Endothelial cell of umbilical vein (primary cell): Measurements from ENCODE around the gene PON1. TPM values are rescaled to one million over a fixed set of nuclear protein-coding genes. Genes with fewer than 3 reads are reported as not detected.

ENCODE experiments used
- BruUV-seq: library from RNA; stranded (reverse); fragments of 400-500 nt; replicated peaks from 2 replicates; lab custom pipeline; 2021; lab: Mats Ljungman, UMichigan
- CTCF ChIA-PET: fragments of 300-600, 350-600 bp; sonication (Branson Sonifier 250); formaldehyde crosslinking; loops from one replicate; lab custom pipeline; 2021; ENCODE audit warnings: antibody characterized with exemption, inconsistent platforms; lab: Charles Lee
- POLR2A ChIA-PET: fragments of 300-600, 350-600 bp; sonication (Branson Sonifier 250); formaldehyde crosslinking; loops from one replicate; lab custom pipeline; 2021; ENCODE audit warnings: antibody characterized with exemption, inconsistent platforms; lab: Charles Lee
- DNase-seq: peaks from one replicate; pipeline ENCODE4 v3.0.0-alpha.2; 2011; ENCODE audit warnings: low read depth, low spot score
- FAIRE-seq: peaks from 2 replicates; lab custom pipeline; 2011; peaks lifted over from hg19 to GRCh38; lab: Jason Lieb, UNC
- H2AFZ ChIP-seq: 2 replicates; pipeline ENCODE4 v1.6.0; 2012; ENCODE audit warnings: low read depth, low read length, control low read depth, inconsistent platforms
- H3K27ac ChIP-seq: 2 replicates; pipeline ENCODE4 v1.5.1; 2011; ENCODE audit warnings: low read depth, mild to moderate bottlenecking, control low read depth, low read length, moderate library complexity; ENCODE audit not compliant: insufficient read depth
- H3K27me3 ChIP-seq, 2 experiments: 2 replicates each; pipeline versions ENCODE4 v1.6.0 to v1.6.1; 2011; ENCODE audit warnings: low read length in 2 of 2, mixed read lengths in 1 of 2; ENCODE audit not compliant: control insufficient read depth in 2 of 2, insufficient read depth in 2 of 2
- H3K36me3 ChIP-seq, 2 experiments: 2 replicates in 1 of 2; 3 replicates in 1 of 2; pipeline ENCODE4 v1.5.1; 2011; ENCODE audit warnings: low read length in 2 of 2, mild to moderate bottlenecking in 1 of 2, moderate library complexity in 1 of 2; ENCODE audit not compliant: control insufficient read depth in 2 of 2, insufficient read depth in 2 of 2; ENCODE audit errors: extremely low read depth in 1 of 2
- H3K4me1 ChIP-seq: 3 replicates; pipeline ENCODE4 v1.5.1; 2011; ENCODE audit warnings: mild to moderate bottlenecking, low read length; ENCODE audit not compliant: control insufficient read depth, insufficient read depth; ENCODE audit errors: extremely low read depth
- H3K4me2 ChIP-seq: 2 replicates; pipeline ENCODE4 v1.6.1; 2011; ENCODE audit warnings: low read length, control low read depth, mixed read lengths; ENCODE audit not compliant: insufficient read depth
- H3K4me3 ChIP-seq, 3 experiments: fragments of 200-600 bp in 1 of 3; sonication (generic), shearing (Covaris generic) in 1 of 3; replicated peaks in 1 of 3; 2 replicates each; pipeline ENCODE4 v1.5.1; 2011 to 2016; ENCODE audit warnings: control low read depth in 3 of 3, low read length in 3 of 3, mild to moderate bottlenecking in 2 of 3, inconsistent platforms in 1 of 3, low read depth in 1 of 3, moderate library complexity in 1 of 3; ENCODE audit not compliant: insufficient read depth in 1 of 3
- H3K79me2 ChIP-seq: 2 replicates; pipeline ENCODE4 v1.6.0; 2012; ENCODE audit warnings: low read length, inconsistent platforms; ENCODE audit not compliant: control insufficient read depth, insufficient read depth
- H3K9ac ChIP-seq: replicated peaks from 2 replicates; pipeline ENCODE3; 2011; ENCODE audit warnings: low read length, control low read depth; ENCODE audit not compliant: insufficient read depth; ENCODE audit errors: extremely low read depth
- H3K9me1 ChIP-seq: replicated peaks from 3 replicates; pipeline ENCODE4 v1.6.0; 2011; ENCODE audit warnings: mild to moderate bottlenecking, low read length; ENCODE audit not compliant: control insufficient read depth, insufficient read depth; ENCODE audit errors: extremely low read depth
- H3K9me3 ChIP-seq: replicated peaks from 2 replicates; pipeline ENCODE4 v1.5.1; 2012; ENCODE audit warnings: low read length, inconsistent platforms; ENCODE audit not compliant: control insufficient read depth, insufficient read depth
- H4K20me1 ChIP-seq: replicated peaks from 2 replicates; pipeline ENCODE3; 2011; ENCODE audit warnings: mild to moderate bottlenecking, low read length; ENCODE audit not compliant: control insufficient read depth, insufficient read depth; ENCODE audit errors: extremely low read depth
- CTCF ChIP-seq, 2 donors: IDR thresholded peaks; 1 replicate in 1 of 2; 2 replicates in 1 of 2; pipeline ENCODE4 v1.5.1; 2011; ENCODE audit warnings: low read length in 2 of 2, mild to moderate bottlenecking in 2 of 2, moderate library complexity in 2 of 2, control low read depth in 1 of 2, inconsistent platforms in 1 of 2, low read depth in 1 of 2; ENCODE audit not compliant: insufficient read depth in 1 of 2; ENCODE audit errors: extremely low read depth in 1 of 2
- EZH2 ChIP-seq: IDR thresholded peaks from 2 replicates; pipeline ENCODE4 v1.6.1; 2012; ENCODE audit warnings: borderline replicate concordance, low read depth, mild to moderate bottlenecking, moderate library complexity, low read length, inconsistent platforms; ENCODE audit not compliant: severe bottlenecking
- FOS ChIP-seq: IDR thresholded peaks from 2 replicates; pipeline ENCODE4 v1.6.1; 2011; ENCODE audit warnings: mild to moderate bottlenecking, low read length, moderate library complexity, borderline replicate concordance; ENCODE audit not compliant: insufficient read depth
- GATA2 ChIP-seq: IDR thresholded peaks from 2 replicates; pipeline ENCODE4 v1.7.0; 2011; ENCODE audit warnings: low read depth, mild to moderate bottlenecking, moderate library complexity, mixed read lengths, low read length; ENCODE audit not compliant: insufficient read length, insufficient read depth
- JUN ChIP-seq: IDR thresholded peaks from 2 replicates; pipeline ENCODE4 v1.6.1; 2011; ENCODE audit warnings: borderline replicate concordance, low read depth; ENCODE audit not compliant: insufficient read length, insufficient read depth
- MAX ChIP-seq: IDR thresholded peaks from 2 replicates; pipeline ENCODE4 v1.6.1; 2011; ENCODE audit not compliant: insufficient read depth, insufficient read length
- MYC ChIP-seq: IDR thresholded peaks from one replicate; pipeline ENCODE4 v1.6.1; 2011; ENCODE audit warnings: mild to moderate bottlenecking, low read depth, low read length
- POLR2A ChIP-seq: IDR thresholded peaks from 2 replicates; pipeline ENCODE4 v1.6.1; 2012; ENCODE audit warnings: low read depth, mild to moderate bottlenecking, control low read depth, low read length
- POLR2AphosphoS5 ChIP-seq: IDR thresholded peaks from 2 replicates; pipeline ENCODE4 v1.6.1; 2012; ENCODE audit warnings: low read depth, mild to moderate bottlenecking, control low read depth, low read length, moderate library complexity; ENCODE audit not compliant: insufficient read depth
- dilution Hi-C: fragments of 300-500 bp; cut with MboI; formaldehyde crosslinking; loops from one replicate; pipeline ENCODE4 v1.15.0; 2019; ENCODE audit warnings: low sequenced_read_pairs; ENCODE audit not compliant: extremely low pct_ligation_motif_present
- intact Hi-C: fragments of 100-400 bp; cut with micrococcal nuclease; formaldehyde crosslinking; loops from one replicate; pipeline ENCODE4 v1.10.0; 2022
- polyA plus RNA-seq, 4 experiments: library from polyadenylated mRNA; depleted of rRNA in 3 of 4; stranded (reverse) in 3 of 4; unstranded in 1 of 4; fragments of >200 nt; gene quantifications; 2 replicates each; pipeline versions ENCODE4 v1.2.1 to v1.2.3, GENCODE V29; 2011 to 2012; ENCODE audit warnings: missing spikeins in 1 of 4
- total RNA-seq: library from RNA; stranded (reverse); gene quantifications from 2 replicates; pipeline ENCODE4 v1.2.3, GENCODE V29; 2021

Gene PON1
- total and polyA plus RNA-seq, 2 donors (not counting 3 experiments of a cell fraction or from before 2014, with no cell fraction given) = not detected

- no peak overlapping the region for H3K4me2 ChIP-seq
- no peaks in the 10 kb centered on the region for H3K9me3 ChIP-seq
- no peak overlapping the region for H3K4me3 ChIP-seq
- no peak overlapping the region for H3K27ac ChIP-seq
- ChIA-PET POLR2A (no interaction called here), CTCF (no interaction called here)
- no peaks in the 10 kb centered on the region for H3K79me2 ChIP-seq
- TF ChIP-seq GATA2 (no peak), JUN (no peak), FOS (no peak), CTCF (IDR thresholded peaks at IDR 0.05; ENCODE audit: extremely low read depth in 1 of 2, insufficient read depth in 1 of 2, low read depth in 1 of 2, low read length in 2 of 2) (no peak), POLR2AphosphoS5 (no peak), MYC (no peak), MAX (no peak), EZH2 (no peak), POLR2A (no peak)
- intact Hi-C loops = no loop called here
- H3K9ac ChIP-seq = no peak overlapping the region
- no peaks in the 10 kb centered on the region for H3K27me3 ChIP-seq
- H3K9me1 ChIP-seq = no peaks in the 10 kb centered on the region
- no peaks in the 10 kb centered on the region for H3K4me1 ChIP-seq
- BruUV-seq = no TSS peak
- H3K36me3 ChIP-seq = no peaks in the 10 kb centered on the region
- DNase-seq = no peak
- H4K20me1 ChIP-seq = no peaks in the 10 kb centered on the region
- dilution Hi-C loops = no loop called here
- no peak for FAIRE-seq
- H2AFZ ChIP-seq = no peak overlapping the region
Measured at GRCh38 chr7:95269640-95270039, 54.7 kb downstream of the PON1 start.
